GM23338 (cell line): ENCODE measurements around the gene ZNF287. TPM values are rescaled to one million over a fixed set of nuclear protein-coding genes. Genes with fewer than 3 reads are reported as not detected.

ENCODE experiments used
- ATAC-seq: fragments of 200-7000 bp; cut with Tn5 transposase; 3 replicates; pipeline ENCODE4 v1.9.1; 2020
- DNase-seq: peaks from one replicate; pipeline ENCODE4 v3.0.0-alpha.2; 2015; ENCODE audit warnings: low spot score
- H2AFZ ChIP-seq: fragments of 200-600 bp; sonication (generic); 2 replicates; pipeline ENCODE4 v1.8.0; 2016; ENCODE audit warnings: antibody characterized with exemption, mild to moderate bottlenecking, moderate library complexity
- H3F3A ChIP-seq: fragments of 200-600 bp; sonication (generic); replicated peaks from 2 replicates; pipeline ENCODE4 v1.8.0; 2017; ENCODE audit warnings: antibody characterized with exemption, mixed run types, low read depth
- H3K27ac ChIP-seq: fragments of 200-600 bp; sonication (generic); 2 replicates; pipeline ENCODE4 v1.6.1; 2016; ENCODE audit warnings: low read depth
- H3K27me3 ChIP-seq: fragments of 200-600 bp; sonication (generic); 2 replicates; pipeline ENCODE4 v1.8.0; 2016; ENCODE audit warnings: mild to moderate bottlenecking, mixed run types, moderate library complexity; ENCODE audit not compliant: insufficient read depth
- H3K36me3 ChIP-seq: fragments of 200-600 bp; sonication (generic); 2 replicates; pipeline ENCODE4 v1.8.0; 2016; ENCODE audit warnings: mild to moderate bottlenecking; ENCODE audit not compliant: insufficient read depth
- H3K4me1 ChIP-seq: fragments of 200-600 bp; sonication (generic); 2 replicates; pipeline ENCODE4 v1.8.0; 2016; ENCODE audit warnings: mild to moderate bottlenecking, moderate library complexity; ENCODE audit not compliant: insufficient read depth
- H3K4me2 ChIP-seq: fragments of 200-600 bp; sonication (generic); 2 replicates; pipeline ENCODE4 v1.7.1; 2017; ENCODE audit warnings: mixed run types
- H3K4me3 ChIP-seq: fragments of 200-600 bp; sonication (generic); 2 replicates; pipeline ENCODE4 v1.6.1; 2016; ENCODE audit warnings: mixed run types
- H3K79me2 ChIP-seq: fragments of 200-600 bp; sonication (generic); replicated peaks from 2 replicates; pipeline ENCODE4 v1.8.0; 2017; ENCODE audit warnings: mild to moderate bottlenecking; ENCODE audit not compliant: insufficient read depth
- H3K9me2 ChIP-seq: fragments of 200-600 bp; sonication (generic); 2 replicates; pipeline ENCODE4 v1.8.0; 2017; ENCODE audit not compliant: insufficient read depth
- H4K20me1 ChIP-seq: fragments of 200-600 bp; sonication (generic); replicated peaks from 2 replicates; pipeline ENCODE4 v1.8.0; 2017; ENCODE audit warnings: mild to moderate bottlenecking; ENCODE audit not compliant: insufficient read depth
- H3K27ac Mint-ChIP-seq: 2 replicates; pipeline ENCODE4 v1.8.0; 2020; ENCODE audit warnings: inconsistent platforms, mild to moderate bottlenecking, moderate library complexity, mixed read lengths
- H3K27me3 Mint-ChIP-seq: 3 replicates; pipeline ENCODE4 v1.8.0; 2022; ENCODE audit warnings: low read depth, mild to moderate bottlenecking, moderate library complexity, mixed read lengths, inconsistent platforms; ENCODE audit not compliant: insufficient read depth, poor library complexity
- H3K36me3 Mint-ChIP-seq: 3 replicates; pipeline ENCODE4 v1.8.0; 2021; ENCODE audit warnings: low read depth, mild to moderate bottlenecking, inconsistent platforms, moderate library complexity, mixed read lengths
- H3K4me1 Mint-ChIP-seq: 3 replicates; pipeline ENCODE4 v1.8.0; 2020; ENCODE audit warnings: mild to moderate bottlenecking, inconsistent platforms, mixed read lengths
- H3K4me3 Mint-ChIP-seq: 3 replicates; pipeline ENCODE4 v1.8.0; 2021; ENCODE audit warnings: moderate library complexity, mild to moderate bottlenecking, inconsistent platforms, mixed read lengths
- H3K9me3 Mint-ChIP-seq: 3 replicates; pipeline ENCODE4 v1.8.0; 2020; ENCODE audit warnings: moderate library complexity, mild to moderate bottlenecking, inconsistent platforms, mixed read lengths
- CREB1 ChIP-seq: fragments of 250-450 bp; sonication (Bioruptor Pico); IDR thresholded peaks from 2 replicates; pipeline ENCODE4 v1.5.0; 2020; ENCODE audit warnings: low read depth, mild to moderate bottlenecking, moderate library complexity
- EZH2 ChIP-seq: fragments of 200-600 bp; sonication (generic); IDR thresholded peaks from one replicate; pipeline ENCODE4 v1.8.0; 2017; ENCODE audit warnings: antibody characterized with exemption, mild to moderate bottlenecking, low read depth; ENCODE audit not compliant: unreplicated experiment
- EZH2phosphoT487 ChIP-seq: fragments of 200-600 bp; sonication (generic); IDR thresholded peaks from one replicate; pipeline ENCODE4 v1.8.1; 2018; ENCODE audit warnings: antibody characterized with exemption; ENCODE audit not compliant: unreplicated experiment
- JUNB ChIP-seq: IDR thresholded peaks from one replicate; pipeline ENCODE4 v1.6.1; 2016; ENCODE audit warnings: antibody characterized with exemption; ENCODE audit not compliant: unreplicated experiment
- NANOG ChIP-seq: IDR thresholded peaks from 2 replicates; pipeline ENCODE4 v1.6.1; 2016; ENCODE audit warnings: antibody characterized with exemption, borderline replicate concordance
- POLR2AphosphoS5 ChIP-seq: IDR thresholded peaks from 2 replicates; pipeline ENCODE4 v1.6.1; 2016; ENCODE audit warnings: antibody characterized with exemption, low read depth
- STAT1 ChIP-seq: IDR thresholded peaks from one replicate; pipeline ENCODE4 v1.6.1; 2016; ENCODE audit warnings: antibody characterized with exemption; ENCODE audit not compliant: unreplicated experiment
- ZNF114 ChIP-seq: fragments of 250-450 bp; sonication (Bioruptor Pico); IDR thresholded peaks from 2 replicates; pipeline ENCODE4 v1.5.0; 2020; ENCODE audit warnings: mild to moderate bottlenecking, moderate library complexity
- ZNF331 ChIP-seq: fragments of 250-450 bp; sonication (Bioruptor Pico); IDR thresholded peaks from 2 replicates; pipeline ENCODE4 v1.5.0; 2020; ENCODE audit warnings: low read depth, mild to moderate bottlenecking, moderate library complexity
- polyA plus RNA-seq: library from polyadenylated mRNA; unstranded; fragments of >200 nt; fragmentation: Nextera tagmentation; extraction: Ambion mirVana; gene quantifications from 2 replicates; pipeline ENCODE4 v1.2.1, GENCODE V29; 2016
- total RNA-seq: library from RNA; depleted of rRNA; stranded (reverse); fragments of >200 nt; shearing (Covaris generic); gene quantifications from 2 replicates; pipeline ENCODE4 v1.2.3, GENCODE V29; 2014
- TF ChIP-seq, protein P1 (sequence below): IDR thresholded peaks from 2 replicates; pipeline ENCODE4 v1.6.1; 2016; ENCODE audit warnings: antibody characterized with exemption
- TF ChIP-seq, protein P2 (sequence below): fragments of 250-450 bp; sonication (Bioruptor Pico); IDR thresholded peaks from 2 replicates; pipeline ENCODE4 v1.5.0; 2020; ENCODE audit warnings: mild to moderate bottlenecking, moderate library complexity
- TF ChIP-seq, protein P3 (sequence below): IDR thresholded peaks from one replicate; pipeline ENCODE4 v1.6.1; 2018; ENCODE audit warnings: antibody characterized with exemption; ENCODE audit not compliant: unreplicated experiment
- TF ChIP-seq, protein P4 (sequence below), 2 experiments: fragments of 200-600 bp in 1 of 2; sonication (generic) in 1 of 2; conservative IDR thresholded peaks; 2 replicates each; pipeline versions ENCODE4 v1.5.1 to v1.6.1; 2016 to 2017; ENCODE audit warnings: antibody characterized with exemption in 2 of 2, low read depth in 2 of 2, mild to moderate bottlenecking in 2 of 2, moderate library complexity in 1 of 2

Gene ZNF287
- total and polyA plus RNA-seq, 2 experiments from 2014 or later: 5.1 to 8.0 TPM

DNA sequence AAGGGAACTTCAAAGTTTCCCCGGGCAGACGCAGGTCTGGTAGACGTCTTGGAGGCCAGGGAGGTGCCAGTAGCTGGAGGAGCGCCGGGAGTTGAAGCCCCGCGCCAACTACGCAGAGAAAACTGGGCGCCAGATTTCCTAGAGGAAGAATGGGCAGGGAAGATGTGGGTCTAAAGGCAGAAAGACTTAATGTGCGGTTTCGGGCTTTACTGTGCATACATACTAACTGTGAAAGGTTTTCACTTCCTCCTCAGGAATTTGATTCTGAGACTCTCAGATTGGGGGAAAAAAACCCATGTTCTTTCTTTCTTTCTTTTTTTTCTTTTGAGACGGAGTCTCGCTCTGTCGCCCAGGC, 331 bp upstream of the ZNF287 start:
- Mint-ChIP-seq H3K27ac (no peak overlapping the region), H3K27me3 (peaks cover 30% of the 10 kb centered on the region), H3K4me3 (peak overlapping the region; percentile 78), H3K9me3 (no peaks in the 10 kb centered on the region), H3K4me1 (0 out of 3 replicates have a peak, but pooled peaks cover 3% of the 10 kb centered on the region), H3K36me3 (no peaks in the 10 kb centered on the region)
- Histone ChIP-seq H2AFZ (peak overlapping the region; percentile 99), H3K4me3 (peak overlapping the region; percentile 85), H3K4me1 (0 out of 2 replicates have a peak, but pooled peaks cover 4% of the 10 kb centered on the region), H3K4me2 (peak overlapping the region; percentile 93), H3K9me2 (no peaks in the 10 kb centered on the region), H3F3A (0 out of 2 replicates have a peak, but pooled peaks cover 9% of the 10 kb centered on the region), H3K27ac (no peak overlapping the region), H3K27me3 (peaks cover 45% of the 10 kb centered on the region), H3K36me3 (no peaks in the 10 kb centered on the region), H3K79me2 (no peaks in the 10 kb centered on the region), H4K20me1 (no peaks in the 10 kb centered on the region)
- TF ChIP-seq NANOG (no peak), POLR2AphosphoS5 (no peak), ZNF114 (CRISPR knock-in tag) (no peak), EZH2 (no peak), EZH2phosphoT487 (no peak), STAT1 (no peak), CREB1 (no peak), ZNF331 (CRISPR knock-in tag) (no peak), JUNB (no peak)
- TF ChIP-seq, protein P1, sequence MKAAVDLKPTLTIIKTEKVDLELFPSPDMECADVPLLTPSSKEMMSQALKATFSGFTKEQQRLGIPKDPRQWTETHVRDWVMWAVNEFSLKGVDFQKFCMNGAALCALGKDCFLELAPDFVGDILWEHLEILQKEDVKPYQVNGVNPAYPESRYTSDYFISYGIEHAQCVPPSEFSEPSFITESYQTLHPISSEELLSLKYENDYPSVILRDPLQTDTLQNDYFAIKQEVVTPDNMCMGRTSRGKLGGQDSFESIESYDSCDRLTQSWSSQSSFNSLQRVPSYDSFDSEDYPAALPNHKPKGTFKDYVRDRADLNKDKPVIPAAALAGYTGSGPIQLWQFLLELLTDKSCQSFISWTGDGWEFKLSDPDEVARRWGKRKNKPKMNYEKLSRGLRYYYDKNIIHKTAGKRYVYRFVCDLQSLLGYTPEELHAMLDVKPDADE: no peak
- TF ChIP-seq, protein P2, sequence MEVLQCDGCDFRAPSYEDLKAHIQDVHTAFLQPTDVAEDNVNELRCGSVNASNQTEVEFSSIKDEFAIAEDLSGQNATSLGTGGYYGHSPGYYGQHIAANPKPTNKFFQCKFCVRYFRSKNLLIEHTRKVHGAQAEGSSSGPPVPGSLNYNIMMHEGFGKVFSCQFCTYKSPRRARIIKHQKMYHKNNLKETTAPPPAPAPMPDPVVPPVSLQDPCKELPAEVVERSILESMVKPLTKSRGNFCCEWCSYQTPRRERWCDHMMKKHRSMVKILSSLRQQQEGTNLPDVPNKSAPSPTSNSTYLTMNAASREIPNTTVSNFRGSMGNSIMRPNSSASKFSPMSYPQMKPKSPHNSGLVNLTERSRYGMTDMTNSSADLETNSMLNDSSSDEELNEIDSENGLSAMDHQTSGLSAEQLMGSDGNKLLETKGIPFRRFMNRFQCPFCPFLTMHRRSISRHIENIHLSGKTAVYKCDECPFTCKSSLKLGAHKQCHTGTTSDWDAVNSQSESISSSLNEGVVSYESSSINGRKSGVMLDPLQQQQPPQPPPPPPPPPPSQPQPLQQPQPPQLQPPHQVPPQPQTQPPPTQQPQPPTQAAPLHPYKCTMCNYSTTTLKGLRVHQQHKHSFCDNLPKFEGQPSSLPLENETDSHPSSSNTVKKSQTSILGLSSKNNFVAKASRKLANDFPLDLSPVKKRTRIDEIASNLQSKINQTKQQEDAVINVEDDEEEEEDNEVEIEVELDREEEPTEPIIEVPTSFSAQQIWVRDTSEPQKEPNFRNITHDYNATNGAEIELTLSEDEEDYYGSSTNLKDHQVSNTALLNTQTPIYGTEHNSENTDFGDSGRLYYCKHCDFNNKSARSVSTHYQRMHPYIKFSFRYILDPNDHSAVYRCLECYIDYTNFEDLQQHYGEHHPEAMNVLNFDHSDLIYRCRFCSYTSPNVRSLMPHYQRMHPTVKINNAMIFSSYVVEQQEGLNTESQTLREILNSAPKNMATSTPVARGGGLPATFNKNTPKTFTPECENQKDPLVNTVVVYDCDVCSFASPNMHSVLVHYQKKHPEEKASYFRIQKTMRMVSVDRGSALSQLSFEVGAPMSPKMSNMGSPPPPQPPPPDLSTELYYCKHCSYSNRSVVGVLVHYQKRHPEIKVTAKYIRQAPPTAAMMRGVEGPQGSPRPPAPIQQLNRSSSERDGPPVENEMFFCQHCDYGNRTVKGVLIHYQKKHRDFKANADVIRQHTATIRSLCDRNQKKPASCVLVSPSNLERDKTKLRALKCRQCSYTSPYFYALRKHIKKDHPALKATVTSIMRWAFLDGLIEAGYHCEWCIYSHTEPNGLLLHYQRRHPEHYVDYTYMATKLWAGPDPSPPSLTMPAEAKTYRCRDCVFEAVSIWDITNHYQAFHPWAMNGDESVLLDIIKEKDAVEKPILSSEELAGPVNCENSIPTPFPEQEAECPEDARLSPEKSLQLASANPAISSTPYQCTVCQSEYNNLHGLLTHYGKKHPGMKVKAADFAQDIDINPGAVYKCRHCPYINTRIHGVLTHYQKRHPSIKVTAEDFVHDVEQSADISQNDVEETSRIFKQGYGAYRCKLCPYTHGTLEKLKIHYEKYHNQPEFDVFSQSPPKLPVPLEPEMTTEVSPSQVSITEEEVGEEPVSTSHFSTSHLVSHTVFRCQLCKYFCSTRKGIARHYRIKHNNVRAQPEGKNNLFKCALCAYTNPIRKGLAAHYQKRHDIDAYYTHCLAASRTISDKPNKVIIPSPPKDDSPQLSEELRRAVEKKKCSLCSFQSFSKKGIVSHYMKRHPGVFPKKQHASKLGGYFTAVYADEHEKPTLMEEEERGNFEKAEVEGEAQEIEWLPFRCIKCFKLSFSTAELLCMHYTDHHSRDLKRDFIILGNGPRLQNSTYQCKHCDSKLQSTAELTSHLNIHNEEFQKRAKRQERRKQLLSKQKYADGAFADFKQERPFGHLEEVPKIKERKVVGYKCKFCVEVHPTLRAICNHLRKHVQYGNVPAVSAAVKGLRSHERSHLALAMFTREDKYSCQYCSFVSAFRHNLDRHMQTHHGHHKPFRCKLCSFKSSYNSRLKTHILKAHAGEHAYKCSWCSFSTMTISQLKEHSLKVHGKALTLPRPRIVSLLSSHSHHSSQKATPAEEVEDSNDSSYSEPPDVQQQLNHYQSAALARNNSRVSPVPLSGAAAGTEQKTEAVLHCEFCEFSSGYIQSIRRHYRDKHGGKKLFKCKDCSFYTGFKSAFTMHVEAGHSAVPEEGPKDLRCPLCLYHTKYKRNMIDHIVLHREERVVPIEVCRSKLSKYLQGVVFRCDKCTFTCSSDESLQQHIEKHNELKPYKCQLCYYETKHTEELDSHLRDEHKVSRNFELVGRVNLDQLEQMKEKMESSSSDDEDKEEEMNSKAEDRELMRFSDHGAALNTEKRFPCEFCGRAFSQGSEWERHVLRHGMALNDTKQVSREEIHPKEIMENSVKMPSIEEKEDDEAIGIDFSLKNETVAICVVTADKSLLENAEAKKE: no peak
- TF ChIP-seq, protein P3, sequence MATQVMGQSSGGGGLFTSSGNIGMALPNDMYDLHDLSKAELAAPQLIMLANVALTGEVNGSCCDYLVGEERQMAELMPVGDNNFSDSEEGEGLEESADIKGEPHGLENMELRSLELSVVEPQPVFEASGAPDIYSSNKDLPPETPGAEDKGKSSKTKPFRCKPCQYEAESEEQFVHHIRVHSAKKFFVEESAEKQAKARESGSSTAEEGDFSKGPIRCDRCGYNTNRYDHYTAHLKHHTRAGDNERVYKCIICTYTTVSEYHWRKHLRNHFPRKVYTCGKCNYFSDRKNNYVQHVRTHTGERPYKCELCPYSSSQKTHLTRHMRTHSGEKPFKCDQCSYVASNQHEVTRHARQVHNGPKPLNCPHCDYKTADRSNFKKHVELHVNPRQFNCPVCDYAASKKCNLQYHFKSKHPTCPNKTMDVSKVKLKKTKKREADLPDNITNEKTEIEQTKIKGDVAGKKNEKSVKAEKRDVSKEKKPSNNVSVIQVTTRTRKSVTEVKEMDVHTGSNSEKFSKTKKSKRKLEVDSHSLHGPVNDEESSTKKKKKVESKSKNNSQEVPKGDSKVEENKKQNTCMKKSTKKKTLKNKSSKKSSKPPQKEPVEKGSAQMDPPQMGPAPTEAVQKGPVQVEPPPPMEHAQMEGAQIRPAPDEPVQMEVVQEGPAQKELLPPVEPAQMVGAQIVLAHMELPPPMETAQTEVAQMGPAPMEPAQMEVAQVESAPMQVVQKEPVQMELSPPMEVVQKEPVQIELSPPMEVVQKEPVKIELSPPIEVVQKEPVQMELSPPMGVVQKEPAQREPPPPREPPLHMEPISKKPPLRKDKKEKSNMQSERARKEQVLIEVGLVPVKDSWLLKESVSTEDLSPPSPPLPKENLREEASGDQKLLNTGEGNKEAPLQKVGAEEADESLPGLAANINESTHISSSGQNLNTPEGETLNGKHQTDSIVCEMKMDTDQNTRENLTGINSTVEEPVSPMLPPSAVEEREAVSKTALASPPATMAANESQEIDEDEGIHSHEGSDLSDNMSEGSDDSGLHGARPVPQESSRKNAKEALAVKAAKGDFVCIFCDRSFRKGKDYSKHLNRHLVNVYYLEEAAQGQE: no peak
- TF ChIP-seq, protein P4, sequence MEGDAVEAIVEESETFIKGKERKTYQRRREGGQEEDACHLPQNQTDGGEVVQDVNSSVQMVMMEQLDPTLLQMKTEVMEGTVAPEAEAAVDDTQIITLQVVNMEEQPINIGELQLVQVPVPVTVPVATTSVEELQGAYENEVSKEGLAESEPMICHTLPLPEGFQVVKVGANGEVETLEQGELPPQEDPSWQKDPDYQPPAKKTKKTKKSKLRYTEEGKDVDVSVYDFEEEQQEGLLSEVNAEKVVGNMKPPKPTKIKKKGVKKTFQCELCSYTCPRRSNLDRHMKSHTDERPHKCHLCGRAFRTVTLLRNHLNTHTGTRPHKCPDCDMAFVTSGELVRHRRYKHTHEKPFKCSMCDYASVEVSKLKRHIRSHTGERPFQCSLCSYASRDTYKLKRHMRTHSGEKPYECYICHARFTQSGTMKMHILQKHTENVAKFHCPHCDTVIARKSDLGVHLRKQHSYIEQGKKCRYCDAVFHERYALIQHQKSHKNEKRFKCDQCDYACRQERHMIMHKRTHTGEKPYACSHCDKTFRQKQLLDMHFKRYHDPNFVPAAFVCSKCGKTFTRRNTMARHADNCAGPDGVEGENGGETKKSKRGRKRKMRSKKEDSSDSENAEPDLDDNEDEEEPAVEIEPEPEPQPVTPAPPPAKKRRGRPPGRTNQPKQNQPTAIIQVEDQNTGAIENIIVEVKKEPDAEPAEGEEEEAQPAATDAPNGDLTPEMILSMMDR (conservative IDR thresholded peaks at IDR 0.05; ENCODE audit: low read depth in 2 of 2): no peak
- no peak for DNase-seq
- no peak for ATAC-seq
